Endothelial cell (in vitro differentiated cells): ENCODE data around the gene FANCE. TPM values are rescaled to one million over a fixed set of nuclear protein-coding genes. Genes with fewer than 3 reads are reported as not detected.

ENCODE experiments used
- DNase-seq: peaks from one replicate; pipeline ENCODE4 v3.0.0; 2021; ENCODE audit warnings: low spot score
- H3K27ac Mint-ChIP-seq: one replicate; pipeline ENCODE4 v1.8.0; 2021; ENCODE audit warnings: mixed read lengths, inconsistent platforms; ENCODE audit not compliant: unreplicated experiment
- H3K27me3 Mint-ChIP-seq: one replicate; pipeline ENCODE4 v1.8.0; 2021; ENCODE audit warnings: mild to moderate bottlenecking, moderate library complexity, mixed read lengths, inconsistent platforms; ENCODE audit not compliant: unreplicated experiment
- H3K36me3 Mint-ChIP-seq: one replicate; pipeline ENCODE4 v1.8.0; 2021; ENCODE audit warnings: mild to moderate bottlenecking, low read depth, mixed read lengths, inconsistent platforms; ENCODE audit not compliant: unreplicated experiment
- H3K4me1 Mint-ChIP-seq: one replicate; pipeline ENCODE4 v1.8.0; 2021; ENCODE audit warnings: mild to moderate bottlenecking, mixed read lengths, inconsistent platforms; ENCODE audit not compliant: unreplicated experiment
- H3K4me3 Mint-ChIP-seq: one replicate; pipeline ENCODE4 v1.8.0; 2021; ENCODE audit warnings: mild to moderate bottlenecking, mixed read lengths, inconsistent platforms; ENCODE audit not compliant: unreplicated experiment
- H3K9me3 Mint-ChIP-seq: one replicate; pipeline ENCODE4 v1.8.0; 2021; ENCODE audit warnings: mixed read lengths, inconsistent platforms; ENCODE audit not compliant: unreplicated experiment
- total RNA-seq: library from RNA; stranded (reverse); fragmentation: NEBNext Ultra II Directional; extraction: Animal tissue kit (Norgen Biotek cat#: 25700); gene quantifications from one replicate; pipeline ENCODE4 v1.2.1, GENCODE V29; 2021; ENCODE audit not compliant: unreplicated experiment
- TF ChIP-seq, protein P1 (sequence below): fragments of 200-600 bp; sonication (generic); IDR thresholded peaks from one replicate; pipeline ENCODE4 v1.5.0; 2021; ENCODE audit warnings: antibody characterized with exemption; ENCODE audit not compliant: unreplicated experiment

FANCE gene
- total RNA-seq, 1 donor from 2014 or later, result 21.8 TPM

GRCh38 chr6:35489995-35490791 is 38.1 kb downstream of the FANCE start:
- H3K4me3 Mint-ChIP-seq, result peak overlapping the region; percentile 31
- H3K27me3 Mint-ChIP-seq, result peaks cover 21% of the 10 kb centered on the region
- no peaks in the 10 kb centered on the region for H3K9me3 Mint-ChIP-seq
- H3K4me1 Mint-ChIP-seq, result peaks cover 42% of the 10 kb centered on the region
- H3K27ac Mint-ChIP-seq, result no peak overlapping the region
- peak; percentile 35 for DNase-seq
- peaks cover 9% of the 10 kb centered on the region for H3K36me3 Mint-ChIP-seq
- TF ChIP-seq, protein P1, sequence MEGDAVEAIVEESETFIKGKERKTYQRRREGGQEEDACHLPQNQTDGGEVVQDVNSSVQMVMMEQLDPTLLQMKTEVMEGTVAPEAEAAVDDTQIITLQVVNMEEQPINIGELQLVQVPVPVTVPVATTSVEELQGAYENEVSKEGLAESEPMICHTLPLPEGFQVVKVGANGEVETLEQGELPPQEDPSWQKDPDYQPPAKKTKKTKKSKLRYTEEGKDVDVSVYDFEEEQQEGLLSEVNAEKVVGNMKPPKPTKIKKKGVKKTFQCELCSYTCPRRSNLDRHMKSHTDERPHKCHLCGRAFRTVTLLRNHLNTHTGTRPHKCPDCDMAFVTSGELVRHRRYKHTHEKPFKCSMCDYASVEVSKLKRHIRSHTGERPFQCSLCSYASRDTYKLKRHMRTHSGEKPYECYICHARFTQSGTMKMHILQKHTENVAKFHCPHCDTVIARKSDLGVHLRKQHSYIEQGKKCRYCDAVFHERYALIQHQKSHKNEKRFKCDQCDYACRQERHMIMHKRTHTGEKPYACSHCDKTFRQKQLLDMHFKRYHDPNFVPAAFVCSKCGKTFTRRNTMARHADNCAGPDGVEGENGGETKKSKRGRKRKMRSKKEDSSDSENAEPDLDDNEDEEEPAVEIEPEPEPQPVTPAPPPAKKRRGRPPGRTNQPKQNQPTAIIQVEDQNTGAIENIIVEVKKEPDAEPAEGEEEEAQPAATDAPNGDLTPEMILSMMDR, result no peak

DNA sequence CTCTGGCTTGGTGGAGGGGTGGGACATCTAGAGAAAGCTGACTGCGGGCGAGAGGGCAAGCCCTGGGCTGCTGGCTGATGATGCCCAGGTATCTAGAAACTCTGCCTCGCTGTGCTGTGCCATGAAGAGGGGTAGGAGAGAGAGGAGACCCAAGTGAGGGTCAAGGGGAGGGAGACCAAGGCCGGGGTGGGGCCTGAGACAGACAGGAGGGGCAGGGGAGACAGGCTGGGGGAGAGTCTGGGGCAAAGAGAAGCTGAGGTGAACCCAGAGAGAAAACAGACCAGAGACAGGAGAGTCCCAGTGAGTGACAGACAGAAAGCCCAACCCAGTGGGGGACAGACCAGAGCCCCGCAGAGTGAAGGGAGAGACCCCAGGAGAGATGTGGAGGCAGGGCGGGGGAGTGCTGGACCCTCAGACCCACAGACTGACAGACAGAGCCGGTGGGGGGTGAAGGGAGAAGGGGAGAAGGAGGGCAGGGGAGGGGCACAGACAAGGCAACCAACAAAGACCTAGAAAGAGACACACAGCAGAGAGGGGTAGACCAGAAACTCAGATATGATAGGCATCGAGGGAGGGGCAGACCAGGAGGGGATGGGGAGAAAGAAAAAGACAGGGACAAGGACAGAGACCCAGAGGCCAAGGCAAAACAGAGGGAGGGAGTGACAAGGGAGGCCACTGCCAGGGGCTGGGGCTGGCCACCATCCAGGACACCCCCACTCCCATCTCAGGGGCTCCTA is 38.9 kb downstream of the FANCE start:
- DNase-seq, result no peak
- no peaks in the 10 kb centered on the region for H3K9me3 Mint-ChIP-seq
- H3K4me3 Mint-ChIP-seq, result no peak overlapping the region

DNA sequence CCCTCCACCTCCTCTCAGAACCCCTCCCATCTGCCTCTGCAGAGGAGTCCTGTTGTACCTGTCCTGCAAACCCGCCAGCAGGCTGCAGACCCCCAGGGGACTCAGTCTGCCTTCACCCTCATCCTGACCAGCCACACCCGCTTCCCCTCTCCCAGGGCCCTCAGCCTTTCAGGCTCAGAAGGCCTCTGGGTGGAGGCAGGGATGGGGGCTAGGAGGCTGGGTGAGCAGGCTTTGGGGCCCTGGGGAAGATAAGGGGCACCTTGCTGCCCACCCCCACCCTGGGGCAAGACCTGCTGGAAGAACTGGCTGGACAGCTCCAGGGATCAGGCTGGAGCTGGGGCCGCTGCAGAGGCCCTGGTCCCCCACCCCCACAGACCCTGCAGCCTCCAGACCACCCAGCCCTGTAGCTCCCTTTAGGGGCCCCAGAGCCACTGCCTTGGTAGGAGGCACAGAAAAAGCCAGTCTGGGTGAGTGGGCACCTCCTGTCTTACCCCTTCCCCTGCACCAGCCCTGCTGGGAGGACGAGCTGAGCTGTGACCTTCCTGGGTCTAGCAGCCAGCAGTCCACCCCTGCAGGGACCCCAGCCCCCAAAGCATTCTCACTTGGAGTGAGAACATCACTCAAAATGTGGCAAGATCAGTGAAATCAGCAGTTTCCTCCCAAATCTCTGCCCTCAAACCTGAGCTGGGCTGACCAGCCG is 39.6 kb downstream of the FANCE start:
- Mint-ChIP-seq H3K4me3 (no peak overlapping the region), H3K27ac (no peak overlapping the region), H3K27me3 (peaks cover 23% of the 10 kb centered on the region), H3K4me1 (peaks cover 41% of the 10 kb centered on the region), H3K9me3 (no peaks in the 10 kb centered on the region), H3K36me3 (peaks cover 8% of the 10 kb centered on the region)
- no peak for DNase-seq
- TF ChIP-seq, protein P1, result no peak

More for the DNA sequence above, 38.9 kb downstream of the FANCE start:
- Mint-ChIP-seq H3K36me3 (peaks cover 9% of the 10 kb centered on the region), H3K4me1 (peaks cover 42% of the 10 kb centered on the region), H3K27me3 (peaks cover 25% of the 10 kb centered on the region), H3K27ac (no peak overlapping the region)
- TF ChIP-seq, protein P1, result no peak

DNA sequence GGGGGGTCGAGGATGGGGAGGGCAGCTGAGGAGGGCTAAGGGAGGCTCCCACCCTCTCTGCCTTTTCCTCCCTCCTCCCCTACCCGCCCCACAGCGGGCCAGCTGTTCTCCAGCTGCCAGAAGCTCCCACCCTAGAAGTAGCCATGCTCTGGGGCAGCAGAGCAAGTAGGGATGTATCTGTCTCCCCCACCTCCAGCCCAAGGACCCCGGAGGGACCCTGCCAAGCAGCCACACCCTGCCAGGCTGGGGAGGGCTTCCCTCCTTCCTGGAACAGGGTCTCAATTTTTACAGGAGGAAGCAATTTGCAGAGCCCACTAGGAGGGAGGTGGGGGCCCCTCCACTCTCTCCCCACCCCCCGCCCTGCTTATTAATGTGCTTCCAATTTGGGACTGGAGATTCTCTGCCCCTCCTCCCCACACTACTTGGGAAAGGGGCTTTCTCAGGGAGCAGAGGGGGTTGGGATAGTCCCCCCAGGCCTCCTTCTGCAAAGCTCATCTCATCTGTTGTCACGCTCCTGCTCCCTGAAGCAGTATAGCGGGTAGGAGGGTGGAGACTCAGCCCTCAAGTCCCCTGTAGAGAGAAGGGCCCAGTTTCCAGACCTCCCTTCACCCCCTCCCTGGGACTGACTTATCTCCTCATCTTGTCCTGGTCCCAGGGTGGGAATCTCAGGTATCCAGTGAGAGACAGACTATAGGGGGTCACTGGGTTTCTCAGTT is 40.3 kb downstream of the FANCE start:
- no peaks in the 10 kb centered on the region for H3K9me3 Mint-ChIP-seq
- no peak for DNase-seq
- H3K27ac Mint-ChIP-seq, result no peak overlapping the region
- peaks cover 21% of the 10 kb centered on the region for H3K27me3 Mint-ChIP-seq
- H3K36me3 Mint-ChIP-seq, result peaks cover 6% of the 10 kb centered on the region
- peaks cover 39% of the 10 kb centered on the region for H3K4me1 Mint-ChIP-seq
- no peak overlapping the region for H3K4me3 Mint-ChIP-seq
- TF ChIP-seq, protein P1, result no peak
